ENCODE measurements around the gene GMDS. TPM values are rescaled to one million over a fixed set of nuclear protein-coding genes. Genes with fewer than 3 reads are reported as not detected.

The GMDS gene
- total and polyA plus RNA-seq, 2 experiments from 2014 or later: 6.3 to 17.7 TPM

- H3K4me1 ChIP-seq (ENCODE audit: low read depth): peaks cover 6% of the 10 kb centered on the region
- H3K9me3 ChIP-seq (ENCODE audit: low read depth): no peaks in the 10 kb centered on the region
- H3K36me3 ChIP-seq: no peaks in the 10 kb centered on the region
- no peak overlapping the region for H3K27ac ChIP-seq
- TF ChIP-seq CTCF (IDR thresholded peaks at IDR 0.05; ENCODE audit: low read depth, low read length): no peak
- DNase-seq (ENCODE audit: low read depth in 1 of 2, low spot score in 1 of 2): no peak
- no peak overlapping the region for H3K4me3 ChIP-seq
- H3K27me3 ChIP-seq: peaks cover 15% of the 10 kb centered on the region
Observed at GRCh38 chr6:1591926-1592325, 653.5 kb downstream of the GMDS start.

- Histone ChIP-seq H3K4me3 (no peak overlapping the region), H3K27me3 (peaks cover 15% of the 10 kb centered on the region), H3K36me3 (no peaks in the 10 kb centered on the region), H3K4me1 (ENCODE audit: low read depth) (no peaks in the 10 kb centered on the region), H3K27ac (no peak overlapping the region), H3K9me3 (ENCODE audit: low read depth) (no peaks in the 10 kb centered on the region)
- no peak for DNase-seq (ENCODE audit: low read depth in 1 of 2, low spot score in 1 of 2)
- no peak for TF ChIP-seq CTCF (IDR thresholded peaks at IDR 0.05; ENCODE audit: low read depth, low read length)
Observed at GRCh38 chr6:1591243-1591642, 654.2 kb downstream of the GMDS start.

GRCh38 chr6:1590580-1590979, 654.8 kb downstream of the GMDS start:
- no peaks in the 10 kb centered on the region for H3K9me3 ChIP-seq (ENCODE audit: low read depth)
- no peak overlapping the region for H3K4me3 ChIP-seq
- no peak for DNase-seq (ENCODE audit: low read depth in 1 of 2, low spot score in 1 of 2)
- peaks cover 13% of the 10 kb centered on the region for H3K27me3 ChIP-seq
- H3K36me3 ChIP-seq: no peaks in the 10 kb centered on the region
- no peak for TF ChIP-seq CTCF (IDR thresholded peaks at IDR 0.05; ENCODE audit: low read depth, low read length)
- no peaks in the 10 kb centered on the region for H3K4me1 ChIP-seq (ENCODE audit: low read depth)
- H3K27ac ChIP-seq: no peak overlapping the region

- TF ChIP-seq CTCF (IDR thresholded peaks at IDR 0.05; ENCODE audit: low read depth, low read length): no peak
- Histone ChIP-seq H3K4me1 (ENCODE audit: low read depth) (no peaks in the 10 kb centered on the region), H3K4me3 (no peak overlapping the region), H3K9me3 (ENCODE audit: low read depth) (no peaks in the 10 kb centered on the region), H3K36me3 (no peaks in the 10 kb centered on the region), H3K27ac (no peak overlapping the region), H3K27me3 (peaks cover 6% of the 10 kb centered on the region)
- DNase-seq (ENCODE audit: low read depth in 1 of 2, low spot score in 1 of 2): no peak
Observed at GRCh38 chr6:1589208-1589607, 656.2 kb downstream of the GMDS start.

- no peak overlapping the region for H3K27ac ChIP-seq
- H3K27me3 ChIP-seq: no peaks in the 10 kb centered on the region
- H3K36me3 ChIP-seq: no peaks in the 10 kb centered on the region
- TF ChIP-seq CTCF (IDR thresholded peaks at IDR 0.05; ENCODE audit: low read depth, low read length): no peak
- H3K4me3 ChIP-seq: no peak overlapping the region
- no peak for DNase-seq (ENCODE audit: low read depth in 1 of 2, low spot score in 1 of 2)
- no peaks in the 10 kb centered on the region for H3K4me1 ChIP-seq (ENCODE audit: low read depth)
- H3K9me3 ChIP-seq (ENCODE audit: low read depth): no peaks in the 10 kb centered on the region
Observed at GRCh38 chr6:1587977-1588376, 657.4 kb downstream of the GMDS start.

GRCh38 chr6:1587546-1587945, 657.9 kb downstream of the GMDS start:
- H3K27ac ChIP-seq: no peak overlapping the region
- no peak for DNase-seq (ENCODE audit: low read depth in 1 of 2, low spot score in 1 of 2)
- no peaks in the 10 kb centered on the region for H3K36me3 ChIP-seq
- no peaks in the 10 kb centered on the region for H3K27me3 ChIP-seq
- H3K4me1 ChIP-seq (ENCODE audit: low read depth): no peaks in the 10 kb centered on the region
- H3K9me3 ChIP-seq (ENCODE audit: low read depth): no peaks in the 10 kb centered on the region
- TF ChIP-seq CTCF (IDR thresholded peaks at IDR 0.05; ENCODE audit: low read depth, low read length): no peak
- no peak overlapping the region for H3K4me3 ChIP-seq
